Measurements from ENCODE around the gene SRPX2.

GRCh38 chrX:100685997-100686305 is 42.0 kb downstream of the SRPX2 start:
- TF ChIP-seq SRF (IDR thresholded peaks at IDR 0.05; ENCODE audit: low read depth), result no peak
- TF ChIP-seq POLR2AphosphoS5 (IDR thresholded peaks at IDR 0.05; ENCODE audit: low read depth, low read length), result no peak
- no peak for TF ChIP-seq POLR2A (IDR thresholded peaks at IDR 0.05; ENCODE audit: borderline replicate concordance, extremely low read depth, insufficient read depth, insufficient read length)
- TF ChIP-seq ATF3 (IDR thresholded peaks at IDR 0.05), result no peak
- TF ChIP-seq CTCF (IDR thresholded peaks at IDR 0.05 in 2 of 3, conservative IDR thresholded peaks at IDR 0.05 in 1 of 3; ENCODE audit: borderline replicate concordance in 1 of 3, insufficient read depth in 1 of 3, low read depth in 2 of 3, low read length in 2 of 3), result no peak
- no peak for TF ChIP-seq EZH2 (IDR thresholded peaks at IDR 0.05)

All from HCT116 (cell line).